Right ventricle myocardium inferior (tissue), 1 donor: ENCODE data around the gene MCL1. TPM values are rescaled to one million over a fixed set of nuclear protein-coding genes. Genes with fewer than 3 reads are reported as not detected.
"Not testable (repeated sequence)": the region's sequence is repeated elsewhere in the genome, so short reads cannot be mapped to it uniquely, and the experiment has no call there.

Experiments used
- ATAC-seq: fragments of 200-7000 bp; cut with Tn5 transposase; one replicate; pipeline ENCODE4 v1.9.1; 2020; ENCODE audit warnings: mild to moderate bottlenecking, moderate library complexity
- DNase-seq: peaks from one replicate; pipeline ENCODE4 v3.0.0; 2021; ENCODE audit errors: missing footprints
- intact Hi-C: fragments of 100-400 bp; cut with DNase I; formaldehyde crosslinking; loops from one replicate; pipeline ENCODE4 v1.11.0; 2022
- total RNA-seq: library from RNA; stranded (reverse); fragmentation: NEBNext Ultra II Directional; extraction: Animal tissue kit (Norgen Biotek cat#: 25700); gene quantifications from one replicate; pipeline ENCODE4 v1.2.1, GENCODE V29; 2021
- donor health status: DM: no; HTN: yes; CAD: no; lungs with severe emphysema.

The MCL1 gene
- total RNA-seq, 1 donor from 2014 or later: 99.7 TPM

GRCh38 chr1:150575518-150576366 lies 3.7 kb downstream of the MCL1 start:
- intact Hi-C loops: no loop called here
- no peak for ATAC-seq
- no peak for DNase-seq

GRCh38 chr1:150575072-150575489 lies 4.3 kb downstream of the MCL1 start:
- ATAC-seq: no peak
- intact Hi-C loops: no loop called here
- no peak for DNase-seq

GRCh38 chr1:150574260-150575071 lies 4.9 kb downstream of the MCL1 start:
- intact Hi-C loops: no loop called here
- no peak for ATAC-seq
- no peak for DNase-seq

- DNase-seq, ATAC-seq, intact Hi-C loops: not testable (repeated sequence)
Measured at GRCh38 chr1:150573648-150574071, 5.8 kb downstream of the MCL1 start.

- intact Hi-C loops: no loop called here
- ATAC-seq (no peak), DNase-seq (no peak)
Measured at GRCh38 chr1:150572918-150573647, 6.3 kb downstream of the MCL1 start.

GRCh38 chr1:150568594-150568966 lies 10.8 kb downstream of the MCL1 start:
- ATAC-seq (no peak), DNase-seq (no peak)
- intact Hi-C loops: loop anchor here (10.0 kb wide), 1 partner anchor 246 kb away; no protein-coding TSS in a partner anchor

- intact Hi-C loops: loop anchor here (10.0 kb wide), 1 partner anchor 247 kb away; no protein-coding TSS in a partner anchor
- peak; percentile 88 for DNase-seq
- peak; percentile 81 for ATAC-seq
Measured at GRCh38 chr1:150567717-150568593, 11.5 kb downstream of the MCL1 start.

- DNase-seq (no peak), ATAC-seq (peak; percentile 1)
- intact Hi-C loops: loop anchor here (10.0 kb wide), 1 partner anchor 247 kb away; no protein-coding TSS in a partner anchor
Measured at GRCh38 chr1:150567341-150567716, 12.1 kb downstream of the MCL1 start.

GRCh38 chr1:150566589-150567340 lies 12.6 kb downstream of the MCL1 start:
- ATAC-seq: no peak
- DNase-seq: no peak
- intact Hi-C loops: loop anchor here (10.0 kb wide), 1 partner anchor 248 kb away; no protein-coding TSS in a partner anchor

- intact Hi-C loops: loop anchor here (10.0 kb wide), 1 partner anchor 249 kb away; no protein-coding TSS in a partner anchor
- ATAC-seq, DNase-seq: not testable (repeated sequence)
Measured at GRCh38 chr1:150565240-150565991, 14.0 kb downstream of the MCL1 start.

GRCh38 chr1:150564051-150564991 lies 15.1 kb downstream of the MCL1 start:
- DNase-seq: no peak
- intact Hi-C loops: loop anchor here (10.0 kb wide), 1 partner anchor 250 kb away; no protein-coding TSS in a partner anchor
- ATAC-seq: no peak

GRCh38 chr1:150563340-150564038 lies 15.9 kb downstream of the MCL1 start:
- DNase-seq (no peak), ATAC-seq (no peak)
- intact Hi-C loops: loop anchor here (10.0 kb wide), 1 partner anchor 251 kb away; no protein-coding TSS in a partner anchor

- DNase-seq (no peak), ATAC-seq (no peak)
- intact Hi-C loops: loop anchor here (10.0 kb wide), 1 partner anchor 252 kb away; no protein-coding TSS in a partner anchor
Measured at GRCh38 chr1:150562446-150563339, 16.7 kb downstream of the MCL1 start.
